NCI-H1092 (cell line): ENCODE measurements around the gene DECR2.

ENCODE experiments used
- DNase-seq: peaks from one replicate; lab custom pipeline; 2025; lab: John Stamatoyannopoulos, UW

The DECR2 gene

DNA sequence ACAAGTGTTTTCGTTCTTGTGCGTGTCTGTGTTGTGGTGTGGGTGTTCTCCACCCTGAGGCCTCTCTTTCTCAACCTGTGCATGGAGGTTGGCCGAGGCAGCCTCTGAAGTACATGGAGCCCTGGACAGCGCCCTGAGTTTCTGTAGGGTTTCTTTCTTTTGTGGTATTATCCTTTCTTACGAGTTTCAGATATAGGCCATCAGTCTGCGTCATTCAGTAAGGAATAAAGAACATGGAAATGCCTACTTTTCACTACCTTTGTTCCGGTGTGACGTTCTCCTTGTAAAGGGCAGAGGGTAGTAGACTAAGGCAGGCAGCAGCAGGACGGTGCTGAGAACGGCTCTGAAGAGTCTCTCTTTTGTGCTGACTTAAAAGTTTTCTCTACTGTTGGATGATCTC lies 42.3 kb downstream of the DECR2 start:
- no peak for DNase-seq

DNA sequence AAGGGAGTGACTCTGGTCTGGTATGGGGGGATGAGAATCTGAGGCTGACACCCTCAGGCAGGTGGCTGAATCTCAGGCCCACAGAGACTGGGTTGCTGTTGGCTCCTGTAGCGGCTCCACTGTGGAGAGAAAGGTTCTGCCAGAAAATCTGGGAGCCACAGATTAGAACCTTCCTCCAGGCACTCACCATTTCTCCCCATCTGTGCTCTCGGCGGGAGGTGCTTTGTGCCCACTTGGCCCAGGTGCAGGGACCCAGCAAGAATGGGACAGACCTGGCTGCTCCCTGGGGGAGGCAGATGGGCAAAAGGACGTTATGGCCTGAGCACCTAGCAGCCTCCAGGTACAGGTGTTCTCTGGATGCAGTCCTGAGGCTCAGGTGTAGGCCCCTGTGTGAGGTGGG lies 43.9 kb downstream of the DECR2 start:
- no peak for DNase-seq

DNA sequence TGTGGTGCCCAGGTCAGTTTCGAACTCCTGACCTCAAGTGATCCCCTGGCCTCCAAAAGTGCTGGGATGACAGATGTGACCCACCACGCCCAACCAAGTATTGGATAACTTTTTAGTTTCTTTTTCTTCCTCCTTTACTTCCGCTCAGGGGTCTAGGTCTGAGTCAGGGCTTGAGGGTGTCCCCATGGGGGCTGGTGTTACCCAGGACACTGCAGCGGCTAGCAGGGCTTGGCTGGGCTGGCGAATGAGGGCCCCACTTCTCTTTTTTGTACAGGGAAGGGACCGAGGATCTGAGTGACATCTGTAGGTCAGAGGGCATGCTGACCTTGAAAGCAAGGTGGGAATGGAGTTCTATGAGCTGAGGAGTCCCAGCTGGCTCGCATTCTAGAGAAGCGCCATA lies 48.7 kb downstream of the DECR2 start:
- DNase-seq, result no peak

DNA sequence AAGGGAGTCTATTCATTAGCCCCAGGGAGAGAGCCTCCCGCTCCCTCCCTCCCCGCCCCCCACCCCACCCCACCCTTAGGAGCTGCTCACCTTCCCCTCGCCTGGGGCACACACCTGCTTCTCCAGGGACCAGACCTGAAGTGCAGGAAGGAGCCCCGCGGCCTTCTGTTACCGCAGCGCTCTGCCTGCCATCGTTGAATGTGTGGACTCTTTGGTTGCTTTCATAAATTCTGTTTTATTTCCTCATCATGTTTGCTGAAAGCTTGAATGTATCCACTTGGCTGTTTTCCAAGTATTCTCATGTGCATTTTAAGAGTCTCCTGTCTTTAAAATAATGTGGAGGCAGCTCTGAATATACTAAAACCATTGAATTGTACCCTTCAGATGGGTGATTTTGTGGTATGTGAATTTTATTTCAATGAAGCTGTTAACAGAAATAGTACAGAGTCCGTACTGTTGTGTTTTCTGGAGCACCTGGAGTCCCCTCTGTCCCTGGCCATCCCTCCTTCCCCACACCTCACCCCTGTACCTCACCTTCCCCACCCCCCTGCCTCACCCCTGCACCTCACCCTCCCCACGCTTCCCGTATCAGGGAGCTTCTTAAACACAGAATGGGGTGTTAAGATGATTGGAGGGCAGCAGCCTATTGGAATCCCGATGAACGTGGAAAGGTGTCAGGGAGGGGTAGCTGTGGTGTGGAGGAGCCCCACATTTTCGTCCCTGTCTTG lies 49.3 kb downstream of the DECR2 start:
- DNase-seq, result peak; percentile 65

DNA sequence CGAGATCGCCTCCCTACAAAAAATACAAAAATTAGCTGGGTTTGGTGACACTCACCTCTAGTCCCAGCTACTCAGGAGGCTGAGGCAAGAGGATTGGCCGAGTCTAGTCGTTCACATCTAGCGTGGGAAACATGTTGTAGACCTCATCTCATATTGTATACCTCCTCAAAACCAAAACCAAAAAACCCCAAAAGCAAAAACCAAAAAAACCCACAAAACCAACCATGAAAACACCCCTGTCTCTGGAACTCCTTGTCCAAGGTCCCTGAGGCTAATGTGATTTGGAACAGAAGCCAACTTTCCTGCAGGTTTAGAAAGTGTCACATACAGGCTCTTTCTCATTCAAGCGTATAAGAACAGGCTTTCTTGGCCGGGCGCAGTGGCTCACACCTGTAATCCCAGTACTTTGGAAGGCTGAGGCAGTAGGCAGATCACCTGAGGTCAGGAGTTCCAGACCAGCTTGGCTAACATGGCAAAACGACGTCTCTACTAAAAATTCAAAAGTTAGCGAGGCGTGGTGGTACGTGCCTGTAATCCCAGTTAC lies 52.8 kb downstream of the DECR2 start:
- no peak for DNase-seq

DNA sequence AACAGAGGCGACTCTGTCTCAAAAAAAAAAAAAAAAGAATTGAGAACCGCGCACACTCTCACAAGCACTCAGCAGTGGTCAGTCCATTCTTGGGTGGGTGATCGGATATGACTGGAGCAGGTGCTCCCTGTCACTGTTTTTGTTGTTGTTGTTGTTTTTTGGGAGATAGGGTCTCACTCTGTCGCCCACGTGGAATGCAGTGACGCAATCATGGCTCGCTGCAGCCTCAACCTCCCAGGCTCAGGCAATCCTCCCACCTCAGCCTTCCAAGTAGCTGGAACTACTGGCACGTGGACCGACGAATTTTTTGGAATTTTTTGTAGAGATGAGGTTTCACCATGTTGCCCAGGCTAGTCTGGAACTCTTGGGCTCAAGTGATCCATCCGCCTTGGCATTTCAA lies 53.8 kb downstream of the DECR2 start:
- DNase-seq, result no peak

DNA sequence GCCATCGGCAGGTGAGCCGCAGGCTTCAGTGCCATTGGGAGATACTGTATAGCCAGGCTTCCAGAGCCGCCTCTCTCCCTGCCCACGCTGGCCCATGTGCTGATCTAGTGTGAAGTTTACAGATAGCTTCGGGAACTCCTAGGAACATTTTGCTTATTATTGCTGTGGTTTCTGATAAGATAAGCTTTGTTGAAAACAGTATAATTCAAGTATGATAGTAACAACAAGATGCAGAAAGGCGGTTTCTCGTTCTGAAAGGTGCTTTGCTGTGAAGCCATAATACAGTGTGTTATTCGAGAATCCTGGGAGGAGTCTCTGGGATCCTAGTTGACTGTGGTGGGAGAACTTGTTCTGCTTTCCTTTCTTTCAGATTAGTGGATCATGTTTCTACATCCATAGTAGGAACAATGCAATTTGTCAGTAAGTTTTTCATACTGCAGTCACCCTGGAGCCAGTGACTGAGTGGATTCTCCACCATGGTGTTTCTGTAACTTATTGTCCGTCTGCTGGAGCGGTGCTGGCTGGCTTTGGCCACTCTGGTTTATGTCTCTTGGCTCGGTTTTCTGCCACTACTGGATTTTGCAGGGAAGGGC lies 55.3 kb downstream of the DECR2 start:
- DNase-seq, result no peak

DNA sequence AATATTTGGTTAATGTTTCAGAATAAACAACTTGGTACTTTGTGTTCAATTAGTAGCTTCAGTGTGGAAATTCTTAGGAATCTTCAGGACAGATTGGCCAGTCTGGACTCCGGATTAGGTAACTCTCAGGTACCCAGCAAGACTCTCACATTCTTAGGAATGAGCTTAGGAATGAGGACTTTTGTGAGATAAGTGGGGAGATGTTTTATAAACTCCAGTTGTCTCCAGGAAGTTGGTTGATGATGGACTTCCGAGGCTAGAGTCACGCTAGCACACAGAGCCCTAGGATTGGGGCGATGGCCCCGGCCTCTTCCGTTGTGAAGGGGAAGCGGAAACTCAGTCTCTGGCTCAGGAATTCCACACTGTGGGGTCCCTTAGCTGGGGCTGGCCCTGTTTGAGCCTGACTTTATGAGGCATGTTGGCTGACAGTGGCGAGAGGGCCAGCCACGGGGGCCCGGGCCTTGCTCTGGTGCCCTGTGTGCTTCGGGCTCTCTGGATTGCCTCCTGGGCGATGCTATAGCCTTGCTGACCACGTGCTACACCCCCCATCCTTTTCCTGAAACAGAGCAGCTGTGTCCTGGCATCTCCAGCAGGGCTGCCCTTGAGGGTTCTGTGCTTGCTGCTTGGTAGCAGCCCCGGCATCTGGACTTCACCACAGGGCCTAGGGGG lies 56.2 kb downstream of the DECR2 start:
- DNase-seq, result no peak

DNA sequence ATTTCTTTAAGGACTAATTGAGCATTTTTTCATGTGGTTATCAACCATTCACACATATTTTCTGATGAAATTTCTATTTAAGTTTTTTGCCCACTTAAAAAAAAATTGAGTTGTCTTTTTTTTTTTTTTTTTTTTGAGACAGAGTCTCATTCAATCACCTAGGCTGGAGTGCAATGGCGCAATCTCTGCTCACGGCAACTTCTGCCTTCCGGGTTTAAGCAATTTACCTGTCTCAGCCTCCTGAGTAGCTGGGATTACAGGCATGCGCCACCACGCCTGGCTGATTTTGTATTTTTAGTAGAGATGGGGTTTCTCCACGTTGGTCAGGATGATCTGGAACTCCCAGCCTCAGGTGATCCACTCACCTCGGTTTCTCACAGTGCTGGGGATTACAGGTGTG lies 58.1 kb downstream of the DECR2 start:
- DNase-seq, result no peak

DNA sequence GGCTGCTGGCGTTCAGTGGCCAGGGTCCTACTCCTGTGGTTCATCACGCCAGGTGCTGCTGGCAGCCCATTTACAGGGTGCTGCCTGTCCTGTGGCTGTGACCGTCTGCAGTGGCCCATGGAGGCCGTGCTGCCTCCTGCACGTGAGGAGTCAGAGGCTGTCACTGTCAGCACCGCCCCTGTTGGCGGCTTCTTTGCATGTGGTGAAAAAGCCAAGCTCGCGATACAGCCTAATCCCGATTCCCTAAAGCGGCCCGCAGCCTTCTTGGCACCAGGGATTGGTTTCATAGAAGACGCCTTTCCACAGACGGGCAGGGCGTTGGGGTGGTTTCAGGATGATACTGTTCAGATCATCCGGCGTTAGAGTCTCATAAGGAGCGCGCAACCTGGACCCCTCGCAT lies 59.1 kb downstream of the DECR2 start:
- DNase-seq, result no peak
